ENCODE measurements around the gene CMIP.
A peak's percentile ranks its signal among the peaks of the same experiment; 100 is the strongest.
"Not testable (repeated sequence)": the region's sequence is repeated elsewhere in the genome, so short reads cannot be mapped to it uniquely, and the experiment has no call there.

Gene CMIP

GRCh38 chr16:81444448-81445121 is at the start of gene CMIP:
Gene CMIP (plus strand): TSS chr16:81444808.
- DNase-seq, result peak; percentile 83

GRCh38 chr16:81394966-81395655 is 49.5 kb upstream of the CMIP start:
- no peak for DNase-seq

DNA sequence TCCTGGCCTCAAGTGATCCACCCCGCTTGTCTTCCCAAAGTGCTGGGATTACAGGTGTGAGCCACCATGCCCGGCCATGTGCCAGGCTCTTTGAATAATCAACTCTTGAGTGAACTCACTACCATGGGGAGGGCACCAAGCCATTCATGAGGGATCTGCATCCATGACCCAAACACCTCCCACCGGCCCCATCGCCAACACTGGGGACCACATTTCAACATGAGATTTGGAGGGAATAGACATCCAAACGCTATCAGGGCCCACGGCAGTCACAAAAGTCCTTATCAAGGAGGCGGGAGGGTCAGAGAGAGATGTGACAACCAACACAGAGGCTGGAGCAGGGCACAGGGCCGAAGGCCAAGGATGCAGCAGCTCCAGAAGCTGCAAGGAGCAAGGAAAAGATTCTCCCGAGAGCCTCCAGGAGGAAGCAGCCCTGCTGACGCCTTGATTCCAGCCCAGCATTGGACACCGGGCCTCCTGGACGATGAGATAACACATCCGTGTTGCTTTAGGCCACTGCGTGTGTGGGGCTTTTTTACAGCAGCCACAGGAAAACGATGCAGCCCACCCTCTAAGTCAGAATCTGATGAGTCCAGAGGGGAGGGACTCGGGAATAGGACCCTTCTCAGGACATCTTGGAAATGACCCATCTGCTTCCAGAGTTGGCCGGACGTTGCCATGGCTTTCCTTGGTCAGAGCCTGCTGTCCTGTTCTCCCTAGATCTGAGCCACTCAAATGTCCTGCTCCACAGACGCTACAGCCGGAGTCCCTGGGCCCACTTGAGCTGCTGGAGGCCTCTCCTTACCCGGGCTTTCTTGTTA is 47.3 kb upstream of the CMIP start:
- no peak for DNase-seq

DNA sequence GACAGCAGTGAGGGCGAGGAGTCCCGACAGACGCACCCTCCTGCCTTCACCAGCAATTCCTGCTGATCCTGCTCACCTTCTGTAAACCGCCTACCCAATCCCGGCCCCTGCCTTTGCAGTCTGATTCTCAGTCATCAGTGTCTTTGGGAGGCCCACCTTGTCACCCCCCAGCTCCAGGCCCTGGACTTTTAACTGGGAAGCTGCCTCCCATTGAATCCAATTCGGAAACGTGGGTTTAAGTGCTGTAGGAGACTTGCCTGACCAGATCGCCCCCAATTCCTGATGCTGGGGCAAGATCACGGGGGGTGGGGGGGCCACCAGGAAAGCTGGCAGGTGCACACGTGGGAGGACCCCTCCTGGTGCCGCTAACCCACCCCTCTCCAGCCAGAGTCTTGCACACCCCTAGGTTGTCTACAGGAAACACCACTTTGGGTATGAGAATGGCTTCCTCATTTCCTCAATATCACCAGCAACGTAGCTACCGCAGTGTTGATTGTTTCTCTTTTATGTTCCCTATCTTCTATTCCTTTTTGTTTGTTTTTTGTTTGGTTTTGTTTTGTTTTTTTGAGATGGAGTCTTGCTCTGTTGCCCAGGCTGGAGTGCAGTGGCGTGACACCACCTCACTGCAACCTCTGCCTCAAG is 46.6 kb upstream of the CMIP start:
- no peak for DNase-seq

DNA sequence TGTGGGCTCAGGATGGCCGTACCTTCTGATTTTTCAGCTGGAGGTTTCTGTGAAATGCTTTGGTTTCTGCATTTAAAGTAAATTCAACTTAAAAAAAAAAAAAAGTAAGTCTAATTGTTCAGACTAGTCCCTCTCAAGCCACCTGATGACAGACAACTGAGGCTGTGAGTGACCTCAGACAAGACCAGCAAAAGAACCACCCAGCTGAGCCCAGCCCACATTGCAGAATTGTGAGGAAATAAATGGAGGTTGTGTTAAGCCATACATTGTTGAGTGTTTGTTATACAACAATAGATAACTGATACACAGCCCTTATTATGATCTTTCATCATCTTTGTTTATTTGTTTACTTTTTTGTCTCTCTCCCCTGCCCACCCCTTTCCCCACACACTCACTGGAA is 44.7 kb upstream of the CMIP start:
- DNase-seq, result no peak

DNA sequence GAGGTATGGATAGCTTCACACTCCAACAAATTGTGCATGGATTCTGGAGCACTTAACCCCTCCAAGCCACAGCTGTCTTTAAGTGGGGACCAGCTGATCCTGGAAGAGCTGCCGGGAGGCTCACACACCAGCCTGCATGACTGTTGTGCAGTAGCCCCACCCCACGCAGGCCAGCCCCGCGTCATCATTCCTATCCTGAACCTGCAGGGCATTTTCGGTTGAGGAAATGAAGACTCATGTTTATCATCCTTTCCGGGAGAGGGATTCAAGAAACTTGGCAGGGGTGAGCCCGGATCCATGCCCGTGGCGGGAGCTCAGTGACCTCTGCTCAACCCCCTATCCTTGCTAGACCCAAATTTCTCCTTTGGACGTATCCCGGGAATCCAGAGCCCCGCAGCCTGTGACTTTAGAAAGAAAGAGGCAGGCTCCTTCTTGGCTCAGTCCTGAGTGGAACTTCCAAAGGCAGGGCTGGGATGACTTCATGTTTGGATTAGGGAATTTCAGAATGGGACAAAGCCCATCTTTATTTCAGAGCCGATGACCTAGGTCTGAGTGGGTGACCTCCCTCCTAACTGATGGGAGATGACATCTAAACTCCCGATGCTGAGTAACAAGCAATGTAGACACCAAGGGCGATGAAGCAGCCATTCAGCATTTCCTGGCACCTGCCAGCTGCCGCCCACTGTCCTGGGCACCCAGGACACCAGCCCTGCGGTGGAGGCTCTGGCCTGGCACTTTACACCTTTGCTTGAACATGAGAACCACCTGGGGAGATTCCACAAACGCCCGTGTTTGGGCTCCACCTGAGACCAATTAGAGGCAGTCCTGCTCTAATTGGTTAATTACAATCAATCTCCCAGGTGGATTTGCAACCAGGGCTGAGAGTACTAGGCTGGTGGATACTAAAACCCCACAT is 43.3 kb upstream of the CMIP start:
- DNase-seq, result no peak

DNA sequence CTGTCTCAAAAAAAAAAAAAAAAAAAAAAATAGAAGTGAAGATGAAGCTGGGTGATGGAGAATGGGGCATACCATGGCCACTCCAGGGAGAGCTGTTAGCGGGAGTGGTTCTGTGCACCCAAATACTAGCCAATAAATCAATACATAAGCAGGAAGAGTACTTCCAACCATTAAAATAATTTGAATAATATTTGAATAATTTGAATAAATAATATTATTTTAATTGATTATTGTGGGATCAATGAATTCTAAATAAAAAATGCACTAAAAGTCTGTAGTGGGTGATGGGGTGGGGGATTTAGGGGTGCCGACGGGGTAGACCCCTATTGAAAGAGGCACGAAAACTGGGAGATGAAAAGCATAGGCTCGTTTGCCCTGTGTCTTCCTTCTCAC is 41.4 kb upstream of the CMIP start:
- DNase-seq, result no peak

DNA sequence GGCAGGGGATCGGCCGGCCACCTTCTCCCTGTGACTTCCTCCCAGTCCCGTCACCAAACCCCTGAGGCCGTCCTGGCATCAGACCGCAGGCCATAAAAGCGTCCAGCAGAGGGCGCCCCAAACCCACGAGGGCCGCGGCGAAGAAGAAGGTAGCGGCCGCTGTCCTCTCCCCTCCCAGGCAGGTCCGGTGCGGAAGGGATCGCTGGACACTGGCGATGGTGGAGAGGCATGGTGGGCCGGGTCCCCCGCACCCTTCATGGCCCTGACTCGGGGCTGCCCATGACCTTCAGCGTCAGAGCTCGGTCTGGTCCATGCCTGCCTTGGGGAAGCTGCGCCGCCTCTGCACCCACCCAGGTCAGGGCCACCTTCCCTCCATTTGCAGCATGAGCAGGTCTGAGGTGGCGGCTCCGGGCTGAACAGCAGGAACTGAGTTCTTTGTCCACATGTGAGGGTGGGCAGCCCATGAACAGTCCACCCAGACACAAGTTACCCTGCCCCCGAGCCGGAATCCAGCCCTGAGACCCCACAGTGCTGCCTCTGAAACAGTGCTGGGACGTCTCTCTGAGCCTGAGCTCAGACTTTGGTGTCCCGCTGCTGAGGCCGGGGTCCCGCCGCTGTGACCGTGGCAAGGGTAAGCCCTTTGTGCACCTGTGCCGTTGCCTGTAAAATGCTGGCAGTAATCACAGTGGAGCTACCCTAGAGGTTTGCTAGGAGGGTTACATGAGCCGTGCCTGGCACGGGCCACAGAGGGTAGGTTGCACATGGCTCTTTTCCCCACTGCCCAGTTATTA is 40.8 kb upstream of the CMIP start:
- DNase-seq, result peak; percentile 89

DNA sequence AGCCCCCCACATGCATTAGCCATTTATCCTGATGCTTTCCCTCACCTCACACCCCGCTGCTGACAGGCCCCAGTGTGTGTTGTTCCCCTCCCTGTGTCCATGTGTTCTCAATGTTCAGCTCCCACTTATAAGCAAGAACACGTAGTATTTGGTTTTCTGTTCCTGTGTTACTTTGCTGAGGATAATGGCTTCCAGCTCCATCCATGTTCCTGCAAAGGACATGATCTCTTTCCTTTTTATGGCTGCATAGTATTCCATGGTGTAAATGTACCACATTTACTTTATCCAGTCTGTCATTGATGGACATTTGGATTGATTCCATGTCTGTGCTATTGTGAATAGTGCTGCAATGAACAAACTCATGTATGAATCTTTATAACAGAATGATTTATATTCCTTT is 39.6 kb upstream of the CMIP start:
- not testable (repeated sequence) for DNase-seq

- no peak for DNase-seq
Measured at GRCh38 chr16:81405702-81406113, 38.9 kb upstream of the CMIP start.

DNA sequence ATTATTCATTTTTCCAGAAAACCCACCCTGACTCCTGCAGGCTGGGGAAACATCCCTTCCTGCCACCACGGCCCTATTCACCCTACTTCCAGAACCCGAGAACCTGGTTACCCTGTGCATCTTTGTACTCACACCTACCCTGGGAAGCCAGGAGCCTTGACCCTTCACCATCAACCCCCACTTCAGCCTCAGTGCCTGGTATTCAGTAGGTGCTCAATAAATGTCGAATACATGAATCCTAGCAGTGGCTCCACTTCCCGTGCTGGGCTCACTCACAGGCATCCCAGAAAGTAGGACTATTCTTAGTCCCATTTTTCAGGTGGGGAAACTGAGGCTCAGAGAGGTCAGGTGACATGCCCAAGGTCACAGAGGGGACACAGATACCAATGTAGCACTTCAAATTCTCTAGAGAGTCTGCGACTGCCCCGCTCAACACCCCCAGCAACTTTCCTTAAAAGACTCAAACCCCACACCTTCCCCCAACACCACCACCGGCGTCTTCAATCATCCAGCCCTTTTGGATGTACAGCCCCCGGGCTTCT is 36.1 kb upstream of the CMIP start:
- DNase-seq, result no peak

DNA sequence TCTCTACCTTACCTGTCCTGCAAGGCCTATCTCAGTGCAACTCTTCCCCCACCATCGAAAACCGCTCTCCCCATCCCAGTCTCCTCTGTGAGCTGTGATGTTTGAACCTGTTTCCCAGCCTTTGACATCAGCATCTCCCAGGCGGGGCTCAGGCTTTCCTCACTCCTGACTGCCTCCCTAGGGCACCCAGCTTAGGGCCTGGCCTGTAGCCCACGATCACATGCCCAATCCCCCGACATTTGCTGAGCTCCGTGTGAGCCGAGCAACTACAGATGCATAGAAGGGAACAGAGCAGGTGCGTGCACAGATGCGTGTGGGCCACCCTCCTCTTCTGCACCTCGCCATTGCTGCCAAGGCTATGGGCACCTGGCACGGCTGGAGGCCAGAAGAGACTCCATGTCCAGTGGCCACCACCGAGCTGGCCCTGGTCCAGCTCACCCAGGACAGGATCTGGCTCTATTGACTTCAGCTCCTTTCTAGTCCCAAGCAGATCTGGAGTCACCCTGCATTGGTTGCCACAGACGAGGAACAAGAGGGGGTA is 35.5 kb upstream of the CMIP start:
- DNase-seq, result no peak

- DNase-seq, result no peak
Measured at GRCh38 chr16:81410643-81411293, 33.8 kb upstream of the CMIP start.

DNA sequence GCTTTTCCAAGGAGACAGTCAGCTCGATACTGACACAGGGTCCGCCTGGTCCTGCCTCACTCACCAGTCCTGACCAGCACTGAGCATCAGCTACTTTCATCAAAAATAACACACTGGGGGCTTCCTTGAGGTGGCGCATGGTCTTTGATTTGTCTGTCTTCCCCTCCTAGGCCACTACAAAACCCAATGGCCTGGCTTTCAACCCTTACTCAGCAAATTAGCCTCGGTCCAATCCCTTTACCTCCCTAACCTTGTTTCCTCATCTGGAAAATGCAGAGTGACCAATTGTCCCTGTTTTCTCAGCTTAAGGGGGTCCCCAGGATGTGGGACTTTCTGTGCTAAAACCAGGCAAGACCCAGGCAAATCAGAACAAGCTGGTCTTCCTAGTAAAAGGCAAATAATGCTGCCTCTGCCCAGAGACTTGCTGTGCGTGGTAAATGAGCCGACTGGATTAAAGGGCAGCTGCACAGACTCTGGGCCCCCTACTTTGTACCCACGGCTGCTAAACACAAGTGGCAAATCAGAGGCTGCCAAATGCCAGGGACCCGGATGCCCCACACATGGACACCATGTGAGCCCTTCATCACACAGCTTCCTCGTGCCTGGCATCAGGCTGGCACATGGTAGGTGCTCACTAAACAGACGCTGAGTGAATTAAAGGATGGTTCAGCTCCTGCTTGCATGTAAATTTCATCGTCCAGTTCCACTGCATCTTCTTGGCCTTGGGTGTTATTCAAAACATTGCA is 31.2 kb upstream of the CMIP start:
- no peak for DNase-seq

DNA sequence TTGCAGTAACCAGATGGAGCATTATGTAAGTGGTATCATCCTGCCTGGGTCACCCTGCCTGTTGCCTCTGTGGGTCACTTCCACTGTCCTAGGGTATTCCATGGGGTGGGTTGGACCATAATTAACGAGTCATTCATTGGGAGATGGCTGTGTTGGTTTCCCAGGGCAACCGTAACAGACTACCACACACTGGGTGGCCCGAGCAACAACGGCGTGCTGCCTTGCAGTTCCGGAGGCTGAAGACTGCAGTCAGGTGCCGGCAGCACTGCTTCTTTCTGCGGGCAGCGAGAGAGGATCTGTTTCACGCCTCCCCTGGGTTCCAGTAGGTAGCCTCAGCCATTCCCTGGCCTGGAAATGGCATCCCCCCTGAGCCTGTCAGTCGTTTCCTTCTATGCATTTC is 28.9 kb upstream of the CMIP start:
- DNase-seq, result no peak

GRCh38 chr16:81416749-81417148 is 27.9 kb upstream of the CMIP start:
- no peak for DNase-seq

DNA sequence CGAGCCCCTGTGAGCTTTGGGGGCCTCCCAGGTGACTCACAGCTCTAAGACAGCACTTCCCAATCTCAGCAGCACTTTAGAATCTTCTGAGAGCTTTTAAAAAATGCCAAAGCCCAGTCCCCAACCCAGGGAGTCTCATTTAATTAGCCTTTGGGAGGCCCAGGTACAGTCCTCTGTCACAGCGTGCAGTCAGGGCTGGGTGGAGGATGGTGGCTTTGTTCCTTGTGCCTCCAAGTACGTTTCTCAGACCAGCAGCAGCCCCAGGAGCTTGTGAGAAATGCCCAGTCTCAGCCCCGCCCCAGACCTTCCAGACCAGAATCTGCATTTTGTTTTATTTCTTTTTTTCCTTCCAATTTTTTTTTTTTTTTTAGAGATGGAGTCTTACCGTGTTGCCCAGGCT is 27.4 kb upstream of the CMIP start:
- DNase-seq, result no peak

DNA sequence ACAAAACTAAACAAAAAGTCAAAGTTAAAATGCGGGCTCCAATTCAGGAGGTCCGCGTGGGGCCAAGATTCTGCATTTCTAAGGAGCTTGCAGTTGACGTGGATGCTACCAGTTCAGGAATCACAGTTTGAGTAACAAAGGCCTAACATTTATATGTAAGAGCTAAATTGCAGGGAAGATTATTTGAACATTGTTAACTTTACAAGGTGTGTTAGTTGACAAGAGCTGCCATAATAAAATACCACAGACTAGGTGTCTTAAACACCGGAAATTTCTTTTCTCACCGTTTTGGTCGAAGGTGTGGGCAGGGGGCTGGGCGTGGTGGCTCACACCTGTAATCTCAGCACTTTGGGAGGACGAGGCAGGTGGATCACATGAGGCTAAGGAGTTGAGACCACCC is 24.8 kb upstream of the CMIP start:
- DNase-seq, result no peak

DNA sequence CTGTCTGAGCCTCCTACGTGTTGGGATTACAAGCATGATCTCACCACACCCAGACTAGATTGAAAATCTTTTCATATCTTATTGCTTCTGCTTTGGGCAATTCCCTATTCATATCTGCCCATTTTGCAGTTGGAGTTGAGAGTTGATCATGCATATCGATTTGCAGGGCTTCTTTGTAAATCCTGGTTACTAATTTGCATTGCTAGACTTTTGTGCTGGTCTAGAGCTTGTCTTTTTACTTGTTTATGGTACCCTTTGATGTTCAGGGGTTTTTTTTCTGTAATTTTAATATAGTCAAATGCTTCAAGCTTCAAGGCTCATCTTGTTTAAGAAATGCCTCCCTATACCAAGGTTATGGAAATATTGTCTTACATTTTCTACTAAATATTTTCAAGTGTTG is 23.5 kb upstream of the CMIP start:
- DNase-seq, result no peak

DNA sequence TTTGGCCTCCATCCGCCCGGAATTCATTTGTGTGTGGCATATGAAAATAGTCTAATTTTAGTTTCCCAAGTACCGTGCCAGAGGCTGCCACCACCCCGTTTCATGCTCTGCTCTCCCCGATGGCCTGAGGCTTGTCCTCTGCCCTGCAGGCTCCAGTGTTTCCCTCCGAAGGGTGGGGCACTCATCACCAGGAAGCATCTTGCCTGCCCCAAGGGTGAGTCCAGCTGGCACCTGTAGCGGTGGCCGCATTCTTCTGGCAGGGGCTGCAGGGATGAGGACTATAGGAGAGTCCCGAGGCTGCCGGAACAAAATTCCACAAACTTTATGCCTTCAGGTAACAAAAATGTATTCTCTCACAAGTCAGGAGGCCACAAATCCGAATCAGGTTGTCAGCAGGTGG is 23.1 kb upstream of the CMIP start:
- DNase-seq, result no peak
